HG03469 (cell line): ENCODE results near the gene HMCN1.

Experiments used
- ATAC-seq: cut with Tn5 transposase; IDR thresholded peaks from one replicate; pipeline ENCODE4 v1.9.1; 2021; ENCODE audit warnings: mild to moderate bottlenecking, moderate library complexity, moderate number of reproducible peaks; ENCODE audit not compliant: unreplicated experiment

HMCN1 gene

GRCh38 chr1:186215636-186216035 lies 481.4 kb downstream of the HMCN1 start:
- no peak for ATAC-seq

GRCh38 chr1:186218654-186219352 lies 484.6 kb downstream of the HMCN1 start:
- peak; percentile 86 for ATAC-seq

- no peak for ATAC-seq
Measured at GRCh38 chr1:186220067-186220466, 485.9 kb downstream of the HMCN1 start.

GRCh38 chr1:186220911-186221310 lies 486.7 kb downstream of the HMCN1 start:
- no peak for ATAC-seq

- ATAC-seq = no peak
Measured at GRCh38 chr1:186225096-186225495, 490.9 kb downstream of the HMCN1 start.

GRCh38 chr1:186228749-186229148 lies 494.6 kb downstream of the HMCN1 start:
- ATAC-seq = no peak

- ATAC-seq = no peak
Measured at GRCh38 chr1:186231861-186232436, 497.8 kb downstream of the HMCN1 start.

- no peak for ATAC-seq
Measured at GRCh38 chr1:186234976-186235686, 500.9 kb downstream of the HMCN1 start.

- ATAC-seq = no peak
Measured at GRCh38 chr1:186235696-186236095, 501.5 kb downstream of the HMCN1 start.

- ATAC-seq = no peak
Measured at GRCh38 chr1:186236921-186237320, 502.7 kb downstream of the HMCN1 start.

GRCh38 chr1:186239171-186239570 lies 505.0 kb downstream of the HMCN1 start:
- no peak for ATAC-seq

- ATAC-seq = no peak
Measured at GRCh38 chr1:186240436-186240835, 506.2 kb downstream of the HMCN1 start.
